ENCODE results near the gene SRRM1.

SRRM1 gene

GRCh38 chr1:24642481-24643362, at the start of gene SRRM1:
TSS of gene SRRM1 (plus strand) at chr1:24643302. CDS start at chr1:24643327, 25 bp downstream.
- H3K4me1 Mint-ChIP-seq, result peaks cover 55% of the 10 kb centered on the region
- no peaks in the 10 kb centered on the region for H3K9me3 Mint-ChIP-seq
- peak within 1 kb of the TSS; percentile 98 for H3K4me3 Mint-ChIP-seq
- H3K36me3 Mint-ChIP-seq (ENCODE audit: low read depth), result peaks cover 37% of the 10 kb centered on the region
- DNase-seq, result peak; percentile 97
- ATAC-seq, result peak; percentile 95
- H3K27me3 Mint-ChIP-seq, result no peaks in the 10 kb centered on the region
- H3K27ac Mint-ChIP-seq, result peak within 1 kb of the TSS; percentile 95

GRCh38 chr1:24594328-24594598, 48.8 kb upstream of the SRRM1 start:
- peaks cover 4% of the 10 kb centered on the region for H3K27me3 Mint-ChIP-seq
- no peak for DNase-seq
- ATAC-seq, result no peak
- no peaks in the 10 kb centered on the region for H3K9me3 Mint-ChIP-seq
- no peak overlapping the region for H3K27ac Mint-ChIP-seq
- no peaks in the 10 kb centered on the region for H3K36me3 Mint-ChIP-seq (ENCODE audit: low read depth)
- no peaks in the 10 kb centered on the region for H3K4me1 Mint-ChIP-seq
- no peak overlapping the region for H3K4me3 Mint-ChIP-seq

- DNase-seq, result no peak
- no peaks in the 10 kb centered on the region for H3K4me1 Mint-ChIP-seq
- H3K36me3 Mint-ChIP-seq (ENCODE audit: low read depth), result no peaks in the 10 kb centered on the region
- no peak for ATAC-seq
- no peak overlapping the region for H3K27ac Mint-ChIP-seq
- no peak overlapping the region for H3K4me3 Mint-ChIP-seq
- H3K27me3 Mint-ChIP-seq, result peaks cover 4% of the 10 kb centered on the region
- no peaks in the 10 kb centered on the region for H3K9me3 Mint-ChIP-seq
Measured at GRCh38 chr1:24596401-24596880, 46.7 kb upstream of the SRRM1 start.

- Mint-ChIP-seq H3K27me3 (peaks cover 4% of the 10 kb centered on the region), H3K4me3 (no peak overlapping the region), H3K27ac (no peak overlapping the region), H3K9me3 (no peaks in the 10 kb centered on the region), H3K4me1 (no peaks in the 10 kb centered on the region), H3K36me3 (ENCODE audit: low read depth) (no peaks in the 10 kb centered on the region)
- ATAC-seq (no peak), DNase-seq (no peak)
Measured at GRCh38 chr1:24599265-24599664, 43.8 kb upstream of the SRRM1 start.

GRCh38 chr1:24600551-24600950, 42.6 kb upstream of the SRRM1 start:
- DNase-seq (no peak), ATAC-seq (no peak)
- Mint-ChIP-seq H3K27ac (no peak overlapping the region), H3K36me3 (ENCODE audit: low read depth) (no peaks in the 10 kb centered on the region), H3K27me3 (no peaks in the 10 kb centered on the region), H3K9me3 (no peaks in the 10 kb centered on the region), H3K4me1 (no peaks in the 10 kb centered on the region), H3K4me3 (no peak overlapping the region)

- DNase-seq (no peak), ATAC-seq (no peak)
- H3K4me3 Mint-ChIP-seq, result no peak overlapping the region
- peaks cover 5% of the 10 kb centered on the region for H3K27me3 Mint-ChIP-seq
- no peak overlapping the region for H3K27ac Mint-ChIP-seq
- no peaks in the 10 kb centered on the region for H3K36me3 Mint-ChIP-seq (ENCODE audit: low read depth)
- no peaks in the 10 kb centered on the region for H3K9me3 Mint-ChIP-seq
- no peaks in the 10 kb centered on the region for H3K4me1 Mint-ChIP-seq
Measured at GRCh38 chr1:24605534-24606295, 37.4 kb upstream of the SRRM1 start.

- Mint-ChIP-seq H3K4me3 (no peak overlapping the region), H3K4me1 (no peaks in the 10 kb centered on the region), H3K9me3 (no peaks in the 10 kb centered on the region), H3K27me3 (peaks cover 8% of the 10 kb centered on the region), H3K27ac (no peak overlapping the region), H3K36me3 (ENCODE audit: low read depth) (no peaks in the 10 kb centered on the region)
- no peak for DNase-seq
- ATAC-seq, result no peak
Measured at GRCh38 chr1:24606296-24606605, 36.9 kb upstream of the SRRM1 start.

GRCh38 chr1:24606621-24607020, 36.5 kb upstream of the SRRM1 start:
- peaks cover 9% of the 10 kb centered on the region for H3K27me3 Mint-ChIP-seq
- H3K36me3 Mint-ChIP-seq (ENCODE audit: low read depth), result no peaks in the 10 kb centered on the region
- no peak for ATAC-seq
- no peak for DNase-seq
- H3K9me3 Mint-ChIP-seq, result no peaks in the 10 kb centered on the region
- H3K27ac Mint-ChIP-seq, result no peak overlapping the region
- no peak overlapping the region for H3K4me3 Mint-ChIP-seq
- H3K4me1 Mint-ChIP-seq, result no peaks in the 10 kb centered on the region

GRCh38 chr1:24609949-24610517, 33.1 kb upstream of the SRRM1 start:
- H3K36me3 Mint-ChIP-seq (ENCODE audit: low read depth), result no peaks in the 10 kb centered on the region
- H3K27ac Mint-ChIP-seq, result no peak overlapping the region
- H3K4me1 Mint-ChIP-seq, result no peaks in the 10 kb centered on the region
- DNase-seq (no peak), ATAC-seq (no peak)
- no peaks in the 10 kb centered on the region for H3K9me3 Mint-ChIP-seq
- H3K27me3 Mint-ChIP-seq, result peaks cover 9% of the 10 kb centered on the region
- H3K4me3 Mint-ChIP-seq, result no peak overlapping the region

- no peaks in the 10 kb centered on the region for H3K4me1 Mint-ChIP-seq
- H3K4me3 Mint-ChIP-seq, result no peak overlapping the region
- no peak overlapping the region for H3K27ac Mint-ChIP-seq
- H3K27me3 Mint-ChIP-seq, result peaks cover 13% of the 10 kb centered on the region
- no peak for DNase-seq
- H3K36me3 Mint-ChIP-seq (ENCODE audit: low read depth), result no peaks in the 10 kb centered on the region
- ATAC-seq, result no peak
- H3K9me3 Mint-ChIP-seq, result no peaks in the 10 kb centered on the region
Measured at GRCh38 chr1:24619376-24619775, 23.7 kb upstream of the SRRM1 start.

- Mint-ChIP-seq H3K9me3 (no peaks in the 10 kb centered on the region), H3K27me3 (peaks cover 17% of the 10 kb centered on the region), H3K4me1 (no peaks in the 10 kb centered on the region), H3K36me3 (ENCODE audit: low read depth) (no peaks in the 10 kb centered on the region), H3K4me3 (no peak overlapping the region), H3K27ac (no peak overlapping the region)
- ATAC-seq (no peak), DNase-seq (no peak)
Measured at GRCh38 chr1:24620678-24621077, 22.4 kb upstream of the SRRM1 start.

GRCh38 chr1:24621121-24621520, 22.0 kb upstream of the SRRM1 start:
- peaks cover 17% of the 10 kb centered on the region for H3K27me3 Mint-ChIP-seq
- H3K4me3 Mint-ChIP-seq, result no peak overlapping the region
- DNase-seq, result no peak
- H3K36me3 Mint-ChIP-seq (ENCODE audit: low read depth), result no peaks in the 10 kb centered on the region
- no peak overlapping the region for H3K27ac Mint-ChIP-seq
- H3K9me3 Mint-ChIP-seq, result no peaks in the 10 kb centered on the region
- no peaks in the 10 kb centered on the region for H3K4me1 Mint-ChIP-seq
- no peak for ATAC-seq

- H3K9me3 Mint-ChIP-seq, result no peaks in the 10 kb centered on the region
- DNase-seq, result no peak
- no peaks in the 10 kb centered on the region for H3K4me1 Mint-ChIP-seq
- H3K27ac Mint-ChIP-seq, result no peak overlapping the region
- peaks cover 17% of the 10 kb centered on the region for H3K27me3 Mint-ChIP-seq
- H3K4me3 Mint-ChIP-seq, result no peak overlapping the region
- ATAC-seq, result no peak
- no peaks in the 10 kb centered on the region for H3K36me3 Mint-ChIP-seq (ENCODE audit: low read depth)
Measured at GRCh38 chr1:24622218-24622617, 20.9 kb upstream of the SRRM1 start.

- peaks cover 6% of the 10 kb centered on the region for H3K4me1 Mint-ChIP-seq
- DNase-seq, result no peak
- H3K27me3 Mint-ChIP-seq, result peaks cover 8% of the 10 kb centered on the region
- H3K36me3 Mint-ChIP-seq (ENCODE audit: low read depth), result no peaks in the 10 kb centered on the region
- H3K9me3 Mint-ChIP-seq, result no peaks in the 10 kb centered on the region
- H3K27ac Mint-ChIP-seq, result no peak overlapping the region
- no peak overlapping the region for H3K4me3 Mint-ChIP-seq
- no peak for ATAC-seq
Measured at GRCh38 chr1:24632832-24633175, 10.3 kb upstream of the SRRM1 start.

GRCh38 chr1:24635195-24635843, 7.8 kb upstream of the SRRM1 start:
- H3K4me3 Mint-ChIP-seq, result no peak overlapping the region
- H3K4me1 Mint-ChIP-seq, result peaks cover 11% of the 10 kb centered on the region
- DNase-seq (no peak), ATAC-seq (peak; percentile 79)
- H3K27ac Mint-ChIP-seq, result no peak overlapping the region
- H3K36me3 Mint-ChIP-seq (ENCODE audit: low read depth), result no peaks in the 10 kb centered on the region
- H3K9me3 Mint-ChIP-seq, result no peaks in the 10 kb centered on the region
- peaks cover 4% of the 10 kb centered on the region for H3K27me3 Mint-ChIP-seq

Data from activated naive CD8-positive, alpha-beta T cell treated with anti-CD3 and anti-CD28 coated beads, Interleukin-2, amount 50 U/mL, for 24 hours (primary cell).